H7 (cell line): ENCODE results near the gene LGR4. TPM values are rescaled to one million over a fixed set of nuclear protein-coding genes. Genes with fewer than 3 reads are reported as not detected.

Source experiments
- DNase-seq: peaks from one replicate; pipeline ENCODE4 v3.0.0; 2012
- H3K27me3 ChIP-seq: 2 replicates; pipeline ENCODE4 v1.6.0; 2011; ENCODE audit warnings: mild to moderate bottlenecking, low read length; ENCODE audit not compliant: control insufficient read depth, insufficient read depth
- H3K36me3 ChIP-seq: replicated peaks from 2 replicates; pipeline ENCODE4 v1.5.1; 2011; ENCODE audit warnings: low read length; ENCODE audit not compliant: control insufficient read depth, insufficient read depth
- H3K4me3 ChIP-seq: 2 replicates; pipeline ENCODE4 v1.5.1; 2011; ENCODE audit warnings: low read depth, mild to moderate bottlenecking, control low read depth, low read length, moderate library complexity; ENCODE audit not compliant: insufficient read depth
- total RNA-seq: library from RNA; depleted of rRNA; stranded (reverse); fragments of >200 nt; shearing (Covaris generic); gene quantifications from 2 replicates; pipeline ENCODE4 v1.2.3, GENCODE V29; 2014

The LGR4 gene
- total RNA-seq, 1 experiment from 2014 or later = 51.1 TPM

GRCh38 chr11:27401280-27401832 lies 71.2 kb downstream of the LGR4 start:
- Histone ChIP-seq H3K4me3 (no peak overlapping the region), H3K36me3 (no peaks in the 10 kb centered on the region), H3K27me3 (no peaks in the 10 kb centered on the region; the same call in 1 of the 2 replicates)
- DNase-seq = no peak

GRCh38 chr11:27398400-27398770 lies 74.2 kb downstream of the LGR4 start:
- no peak for DNase-seq
- Histone ChIP-seq H3K36me3 (no peaks in the 10 kb centered on the region), H3K4me3 (no peak overlapping the region), H3K27me3 (no peaks in the 10 kb centered on the region; the same call in 1 of the 2 replicates)

- no peaks in the 10 kb centered on the region for H3K36me3 ChIP-seq
- DNase-seq = no peak
- H3K4me3 ChIP-seq = no peak overlapping the region
Observed at GRCh38 chr11:27397624-27398399, 74.8 kb downstream of the LGR4 start.

GRCh38 chr11:27396259-27396839 lies 76.2 kb downstream of the LGR4 start:
- no peaks in the 10 kb centered on the region; the same call in 1 of the 2 replicates for H3K27me3 ChIP-seq
- no peak for DNase-seq
- H3K4me3 ChIP-seq = no peak overlapping the region
- H3K36me3 ChIP-seq = no peaks in the 10 kb centered on the region

More at GRCh38 chr11:27397624-27398399, 74.8 kb downstream of the LGR4 start:
- no peaks in the 10 kb centered on the region; the same call in 1 of the 2 replicates for H3K27me3 ChIP-seq

DNA sequence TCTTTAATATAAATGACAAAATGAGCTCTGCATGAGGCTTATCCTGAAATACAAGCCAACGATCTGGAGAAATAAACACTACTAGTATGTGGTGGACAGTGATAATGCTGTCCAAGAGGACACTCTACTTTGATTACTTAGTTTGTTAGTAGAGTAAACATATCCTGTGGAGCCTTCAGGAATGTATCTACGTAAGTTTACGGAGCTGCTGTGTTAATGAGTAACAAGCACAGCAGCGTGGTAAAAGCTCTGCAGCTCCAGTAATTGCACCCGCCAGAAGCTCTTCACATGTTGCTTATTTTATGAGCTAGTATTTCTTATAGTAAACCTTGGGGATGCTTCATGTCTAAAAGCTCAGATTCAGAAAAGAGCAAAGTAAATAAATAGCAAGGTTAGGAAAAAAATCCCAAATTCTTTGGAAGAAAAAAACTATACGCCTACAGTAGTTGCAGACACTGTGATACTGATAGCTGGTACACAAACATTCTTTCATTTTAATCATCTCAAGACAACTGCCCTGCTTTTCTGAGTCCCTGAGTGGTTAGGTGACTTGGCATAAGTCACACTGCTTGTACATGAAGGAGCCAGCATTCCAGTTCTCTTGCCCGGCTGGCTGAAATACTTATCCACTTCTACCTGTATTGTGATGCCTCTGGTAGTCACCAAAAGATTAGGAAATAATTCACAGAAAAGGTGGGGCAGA lies 76.9 kb downstream of the LGR4 start:
- no peaks in the 10 kb centered on the region for H3K36me3 ChIP-seq
- no peak overlapping the region for H3K4me3 ChIP-seq
- H3K27me3 ChIP-seq = no peaks in the 10 kb centered on the region; the same call in 1 of the 2 replicates
- no peak for DNase-seq

DNA sequence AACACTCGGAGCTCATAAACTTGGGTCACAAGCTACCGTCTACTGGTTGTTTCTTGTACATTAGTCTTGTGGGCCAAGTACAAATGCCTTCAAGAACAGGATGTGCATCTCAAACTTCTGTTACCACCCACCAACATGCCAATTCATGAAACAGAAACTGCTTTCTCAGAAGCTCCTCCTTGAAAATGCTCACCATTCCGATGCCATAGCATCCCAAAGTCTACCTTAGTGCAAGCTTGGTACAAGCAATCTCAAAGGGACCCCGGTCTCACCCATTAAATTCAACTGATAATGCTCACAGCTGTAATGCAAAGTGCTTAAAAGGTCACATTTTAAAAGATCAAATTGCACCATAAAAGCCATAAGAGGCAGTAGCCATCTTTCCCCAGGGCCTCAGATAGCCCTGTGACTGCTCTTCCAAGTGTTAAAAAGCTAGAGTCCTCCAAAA lies 77.8 kb downstream of the LGR4 start:
- Histone ChIP-seq H3K4me3 (no peak overlapping the region), H3K27me3 (no peaks in the 10 kb centered on the region; the same call in 1 of the 2 replicates), H3K36me3 (no peaks in the 10 kb centered on the region)
- no peak for DNase-seq

DNA sequence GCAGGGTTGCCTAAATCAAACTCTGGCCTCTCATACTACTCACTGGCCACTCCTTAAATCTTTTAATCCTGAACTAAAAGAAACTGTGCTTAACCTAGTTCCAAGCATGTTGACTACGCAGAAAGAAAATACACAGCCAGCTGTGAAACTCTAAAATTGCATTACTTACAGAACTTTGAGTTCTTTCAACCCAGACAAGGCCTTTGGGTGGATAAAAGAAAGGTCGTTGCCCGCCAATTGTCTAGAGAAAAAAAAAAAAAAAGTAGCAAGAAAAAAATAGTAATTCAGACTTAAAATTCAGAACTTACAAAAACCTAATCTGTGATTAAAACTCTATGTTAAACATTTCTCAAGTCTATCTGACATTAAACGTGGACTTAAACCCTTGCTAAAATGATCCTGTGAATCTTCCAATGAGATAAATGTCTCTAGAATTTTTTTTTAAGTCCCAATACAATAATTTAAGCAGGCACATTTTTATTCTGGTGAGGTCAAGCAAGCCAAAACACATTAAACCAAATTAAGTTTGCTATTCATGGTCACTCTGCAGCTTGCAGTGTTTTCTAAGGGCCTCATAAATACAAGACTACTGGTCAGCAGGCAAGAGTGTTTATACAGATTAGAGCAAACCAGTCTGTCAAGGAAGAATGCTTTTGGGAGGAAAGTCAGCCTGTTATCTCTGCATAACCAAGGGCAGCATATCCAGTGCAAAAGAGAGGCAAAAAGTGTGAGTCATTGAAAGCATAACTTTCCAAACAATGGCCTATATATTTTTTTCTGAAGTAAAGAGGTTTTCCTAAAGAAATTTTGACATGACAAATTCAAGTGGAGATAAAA lies 80.1 kb downstream of the LGR4 start:
- H3K36me3 ChIP-seq = no peaks in the 10 kb centered on the region
- H3K4me3 ChIP-seq = no peak overlapping the region
- DNase-seq = no peak
- no peaks in the 10 kb centered on the region; the same call in 1 of the 2 replicates for H3K27me3 ChIP-seq

DNA sequence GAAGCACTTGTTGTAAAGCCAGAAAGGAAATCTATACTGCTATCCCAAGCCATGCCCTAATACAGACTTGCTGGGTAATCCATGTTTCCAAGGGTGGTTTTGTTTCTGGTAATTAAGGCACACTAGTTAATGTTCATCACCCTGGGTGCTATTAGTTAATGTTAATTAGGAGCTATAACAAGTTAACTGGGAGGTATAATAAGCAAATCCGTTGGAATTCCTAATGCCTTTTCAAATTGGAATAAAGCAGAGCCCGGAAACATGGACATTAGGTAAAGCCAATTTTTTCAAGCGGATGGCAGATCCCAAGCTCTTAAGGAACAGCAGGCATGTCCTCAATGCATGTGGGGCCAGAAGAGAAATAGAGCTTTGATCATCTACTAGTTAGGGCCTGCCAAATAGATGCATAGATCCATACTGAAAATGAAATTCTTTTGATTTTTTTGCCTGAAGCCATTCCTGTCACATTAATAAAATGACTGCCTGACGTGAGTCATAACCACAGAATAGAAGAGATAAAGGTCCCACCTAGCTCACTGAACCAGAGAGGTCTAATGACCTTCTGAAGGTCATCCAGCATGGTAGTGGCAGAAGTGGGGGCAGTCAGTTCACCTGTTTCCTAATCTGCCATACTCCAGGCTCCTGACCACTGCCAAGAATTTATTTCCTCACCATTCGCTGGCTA lies 81.1 kb downstream of the LGR4 start:
- no peak for DNase-seq

DNA sequence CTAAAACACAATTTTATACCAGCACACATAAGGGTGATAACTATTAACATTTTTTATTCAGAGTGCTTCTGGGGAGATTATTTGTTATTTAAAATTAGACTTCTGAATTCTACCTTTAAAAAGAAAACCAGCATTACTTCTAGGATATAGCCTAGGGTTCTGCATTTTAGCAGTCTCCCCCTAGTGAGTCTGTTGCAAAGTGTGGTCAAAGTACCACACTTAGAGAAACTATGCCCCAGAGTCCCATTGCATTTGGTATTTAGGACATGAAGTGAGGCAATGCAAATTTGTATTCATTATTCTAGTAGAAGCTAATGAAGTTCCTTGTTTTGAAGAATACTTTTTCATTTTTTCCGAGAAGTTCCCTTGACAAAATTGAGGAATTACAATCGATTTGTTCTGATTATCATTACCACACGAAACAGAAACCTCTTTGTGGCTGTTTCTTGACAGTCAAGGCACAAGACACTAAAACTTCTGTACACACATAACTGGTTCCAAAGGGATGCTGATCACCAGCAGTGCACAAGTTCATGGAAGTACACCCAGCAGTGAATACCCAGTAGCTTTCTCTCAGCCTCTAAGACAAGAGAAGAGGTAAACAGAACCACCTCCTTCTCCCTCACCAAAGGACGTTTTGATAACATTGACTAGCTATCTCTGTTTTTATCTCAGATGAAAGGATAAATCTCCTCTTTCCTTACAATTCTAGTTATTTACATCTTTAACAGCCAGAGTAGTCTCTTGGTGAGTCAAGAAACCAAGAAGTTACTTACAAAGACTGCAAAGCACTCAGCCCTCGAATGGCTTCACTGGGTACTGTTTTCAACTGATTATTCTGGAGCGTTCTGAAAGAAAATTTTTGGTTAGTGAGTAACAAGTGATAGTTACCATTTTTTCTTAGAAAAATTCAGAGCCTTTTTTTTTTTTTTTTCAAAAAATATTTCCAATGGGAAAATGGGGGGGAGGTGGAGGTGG lies 82.0 kb downstream of the LGR4 start:
- no peaks in the 10 kb centered on the region for H3K36me3 ChIP-seq
- H3K4me3 ChIP-seq = no peak overlapping the region
- no peaks in the 10 kb centered on the region for H3K27me3 ChIP-seq
- no peak for DNase-seq

More for the DNA sequence above, 81.1 kb downstream of the LGR4 start:
- Histone ChIP-seq H3K36me3 (no peaks in the 10 kb centered on the region), H3K27me3 (no peaks in the 10 kb centered on the region), H3K4me3 (no peak overlapping the region)

- DNase-seq = no peak
- H3K4me3 ChIP-seq = no peak overlapping the region
- no peaks in the 10 kb centered on the region for H3K27me3 ChIP-seq
- H3K36me3 ChIP-seq = peaks cover 5% of the 10 kb centered on the region
Observed at GRCh38 chr11:27388869-27389268, 83.7 kb downstream of the LGR4 start.

DNA sequence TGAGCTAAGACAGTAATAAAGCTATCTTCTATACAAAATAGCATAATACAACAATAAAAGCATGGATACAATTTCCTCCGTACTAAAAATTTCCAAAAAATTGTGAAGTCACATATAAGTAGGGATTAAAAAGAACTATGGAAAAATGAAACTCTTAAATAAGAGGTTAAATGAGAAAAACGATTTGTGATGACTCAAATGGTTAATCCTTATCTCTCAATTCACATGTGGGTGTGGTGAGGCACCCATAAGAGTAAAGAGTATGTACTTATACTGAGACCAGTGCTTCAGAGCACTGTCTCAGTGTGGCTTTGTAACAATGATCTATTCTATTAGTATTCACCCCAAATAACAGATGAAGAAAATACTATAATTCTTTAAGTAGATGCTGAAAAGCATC lies 84.6 kb downstream of the LGR4 start:
- Histone ChIP-seq H3K27me3 (no peaks in the 10 kb centered on the region), H3K36me3 (peaks cover 8% of the 10 kb centered on the region), H3K4me3 (no peak overlapping the region)
- no peak for DNase-seq

GRCh38 chr11:27387362-27387761 lies 85.2 kb downstream of the LGR4 start:
- Histone ChIP-seq H3K27me3 (no peaks in the 10 kb centered on the region), H3K36me3 (peaks cover 8% of the 10 kb centered on the region), H3K4me3 (no peak overlapping the region)
- DNase-seq = no peak
